Lower leg skin (tissue), 4 donors: Measurements from ENCODE around the gene AQP9. TPM values are rescaled to one million over a fixed set of nuclear protein-coding genes. Genes with fewer than 3 reads are reported as not detected.

Source experiments
- DNase-seq, 2 donors: peaks; one replicate each; pipeline ENCODE4 v3.0.0-alpha.2; 2019; ENCODE audit warnings: low spot score in 2 of 2
- H3K4me3 ChIP-seq: fragments of 200-600 bp; sonication (generic); 2 replicates; pipeline ENCODE4 v1.5.1; 2017; ENCODE audit warnings: mild to moderate bottlenecking, low read depth; ENCODE audit not compliant: poor library complexity, severe bottlenecking
- CTCF ChIP-seq, 3 donors: fragments of 450-650 bp; IDR thresholded peaks; one replicate each; pipeline ENCODE4 v1.5.1; 2016; ENCODE audit warnings: antibody characterized with exemption in 3 of 3, mild to moderate bottlenecking in 3 of 3, moderate library complexity in 2 of 3
- POLR2A ChIP-seq, 2 donors: fragments of 450-650 bp; IDR thresholded peaks; one replicate each; pipeline ENCODE4 v1.6.1; 2016 to 2017; ENCODE audit warnings: antibody characterized with exemption in 2 of 2, mild to moderate bottlenecking in 1 of 2, moderate library complexity in 1 of 2
- WGBS, 2 donors: methylation state at CpG; one replicate each; pipeline ENCODE4 v1.1.5; 2018; 5-methylcytosine and 5-hydroxymethylcytosine counted together
- intact Hi-C: fragments of 100-400 bp; cut with DNase I; formaldehyde crosslinking; loops from one replicate; pipeline ENCODE4 v1.15.0; 2023; ENCODE audit warnings: low total_unique reads
- total RNA-seq, 4 donors: library from RNA; depleted of rRNA; stranded (reverse); fragments of >200 nt; gene quantifications; one replicate each; pipeline ENCODE4 v1.1.0, GENCODE V29; 2016

The AQP9 gene
- total RNA-seq, 4 donors from 2014 or later = 22.6 to 75.8 (median 38.1) TPM

GRCh38 chr15:58232281-58233065, 94.3 kb downstream of the AQP9 start:
- intact Hi-C loops = no loop called here
- H3K4me3 ChIP-seq = no peak overlapping the region
- WGBS, 2 donors = 56 to 63% methylated on average over 3 of the region's 3 CpGs
- no peak for TF ChIP-seq CTCF (IDR thresholded peaks at IDR 0.05)
- TF ChIP-seq POLR2A (IDR thresholded peaks at IDR 0.05) = no peak
- DNase-seq = no peak

GRCh38 chr15:58233341-58233740, 95.2 kb downstream of the AQP9 start:
- intact Hi-C loops = no loop called here
- TF ChIP-seq POLR2A (IDR thresholded peaks at IDR 0.05) (no peak), CTCF (IDR thresholded peaks at IDR 0.05) (no peak)
- WGBS, 2 donors = 70 to 84% methylated on average over 1 of the region's 1 CpG
- H3K4me3 ChIP-seq = no peak overlapping the region
- DNase-seq = no peak

Other genes with a start within 250 kb of the AQP9 start
- gene ALDH1A2, start 72.7 kb upstream of the AQP9 start, total RNA-seq = 1 to 10 TPM; 1.2 to 6.0 (median 2.3) TPM